CD14-positive monocyte (primary cell): ENCODE measurements around the gene GRID1. TPM values are rescaled to one million over a fixed set of nuclear protein-coding genes. Genes with fewer than 3 reads are reported as not detected.

Experiments
- DNase-seq, 3 donors: peaks; one replicate each; pipeline ENCODE4 v3.0.0-alpha.2; 2011 to 2022
- H2AFZ ChIP-seq: 2 replicates; pipeline ENCODE4 v1.6.0; 2012; ENCODE audit warnings: mild to moderate bottlenecking, low read depth, low read length, inconsistent platforms; ENCODE audit not compliant: insufficient read depth, poor library complexity, severe bottlenecking
- H3K27ac ChIP-seq, 2 donors: 1 replicate in 1 of 2; 2 replicates in 1 of 2; pipeline ENCODE4 v1.5.1; 2012 to 2013; ENCODE audit warnings: low read length in 2 of 2, control low read depth in 1 of 2, inconsistent platforms in 1 of 2, low read depth in 1 of 2, mild to moderate bottlenecking in 1 of 2
- H3K27me3 ChIP-seq, 2 donors: one replicate each; pipeline versions ENCODE4 v1.6.0 to v1.6.1; 2011 to 2013; ENCODE audit warnings: low read length in 2 of 2; ENCODE audit not compliant: control insufficient read depth in 2 of 2, insufficient read depth in 2 of 2
- H3K36me3 ChIP-seq, 2 donors: replicated peaks in 1 of 2; 1 replicate in 1 of 2; 2 replicates in 1 of 2; pipeline versions ENCODE4 v1.5.1 to v1.6.1; 2012 to 2013; ENCODE audit warnings: low read length in 2 of 2, control low read depth in 1 of 2, inconsistent platforms in 1 of 2, mild to moderate bottlenecking in 1 of 2; ENCODE audit not compliant: insufficient read depth in 2 of 2, control insufficient read depth in 1 of 2
- H3K4me1 ChIP-seq, 2 donors: 1 replicate in 1 of 2; 2 replicates in 1 of 2; pipeline versions ENCODE4 v1.5.1 to v1.6.1; 2012 to 2013; ENCODE audit warnings: low read length in 2 of 2, control low read depth in 1 of 2, inconsistent platforms in 1 of 2, mild to moderate bottlenecking in 1 of 2, moderate library complexity in 1 of 2; ENCODE audit not compliant: insufficient read depth in 2 of 2, control insufficient read depth in 1 of 2
- H3K4me2 ChIP-seq: replicated peaks from 2 replicates; pipeline ENCODE3; 2012; ENCODE audit warnings: low read length, moderate library complexity, mild to moderate bottlenecking; ENCODE audit not compliant: poor library complexity, severe bottlenecking; ENCODE audit errors: extremely low read depth
- H3K4me3 ChIP-seq, 3 experiments: fragments of 200-600 bp in 1 of 3; sonication (generic) in 1 of 3; replicated peaks in 1 of 3; 1 replicate in 2 of 3; 2 replicates in 1 of 3; pipeline ENCODE4 v1.5.1; 2011 to 2013; ENCODE audit warnings: low read length in 3 of 3, mild to moderate bottlenecking in 3 of 3, control low read depth in 2 of 3, low read depth in 2 of 3, inconsistent platforms in 1 of 3, moderate library complexity in 1 of 3
- H3K79me2 ChIP-seq: 2 replicates; pipeline ENCODE4 v1.6.0; 2012; ENCODE audit warnings: mild to moderate bottlenecking, control low read depth, inconsistent platforms, low read length, moderate library complexity; ENCODE audit not compliant: insufficient read depth
- H3K9ac ChIP-seq: 2 replicates; pipeline ENCODE4 v1.6.0; 2017; ENCODE audit warnings: low read length, mild to moderate bottlenecking; ENCODE audit not compliant: insufficient read depth, poor library complexity, severe bottlenecking
- H3K9me3 ChIP-seq, 2 donors: replicated peaks in 1 of 2; 1 replicate in 1 of 2; 2 replicates in 1 of 2; pipeline versions ENCODE4 v1.5.1 to v1.6.1; 2012 to 2013; ENCODE audit warnings: low read length in 2 of 2, control low read depth in 1 of 2; ENCODE audit not compliant: control insufficient read depth in 1 of 2, insufficient read depth in 1 of 2
- H4K20me1 ChIP-seq: 2 replicates; pipeline ENCODE4 v1.6.0; 2012; ENCODE audit warnings: mild to moderate bottlenecking, low read length, control low read depth, moderate library complexity; ENCODE audit not compliant: insufficient read depth
- H3K27ac Mint-ChIP-seq, 7 donors: one replicate each; pipeline ENCODE4 v1.8.0; 2020; ENCODE audit warnings: mild to moderate bottlenecking in 7 of 7, mixed read lengths in 7 of 7, moderate library complexity in 6 of 7, inconsistent platforms in 2 of 7
- H3K27me3 Mint-ChIP-seq, 3 donors: one replicate each; pipeline ENCODE4 v1.8.0; 2021 to 2022; ENCODE audit warnings: low read depth in 3 of 3, mild to moderate bottlenecking in 3 of 3, mixed read lengths in 3 of 3, moderate library complexity in 3 of 3, inconsistent platforms in 1 of 3
- H3K36me3 Mint-ChIP-seq, 2 donors: one replicate each; pipeline ENCODE4 v1.8.0; 2020; ENCODE audit warnings: mixed read lengths in 2 of 2, inconsistent platforms in 1 of 2, mild to moderate bottlenecking in 1 of 2
- H3K4me1 Mint-ChIP-seq: one replicate; pipeline ENCODE4 v1.8.0; 2020; ENCODE audit warnings: mild to moderate bottlenecking, mixed read lengths
- H3K4me3 Mint-ChIP-seq, 2 donors: one replicate each; pipeline ENCODE4 v1.8.0; 2020; ENCODE audit warnings: mild to moderate bottlenecking in 2 of 2, mixed read lengths in 2 of 2, moderate library complexity in 1 of 2
- H3K9me3 Mint-ChIP-seq, 7 donors: one replicate each; pipeline ENCODE4 v1.8.0; 2020 to 2022; ENCODE audit warnings: mixed read lengths in 7 of 7, mild to moderate bottlenecking in 6 of 7, moderate library complexity in 6 of 7, inconsistent platforms in 2 of 7
- WGBS: methylation state at CpG from one replicate; pipeline ENCODE4 v1.1.5; 2013; ENCODE audit warnings: missing lambda C conversion rate; ENCODE audit not compliant: insufficient coverage; 5-methylcytosine and 5-hydroxymethylcytosine counted together
- intact Hi-C, 2 donors: fragments of 100-400 bp; cut with micrococcal nuclease; formaldehyde crosslinking; loops; one replicate each; pipeline versions ENCODE4 v1.15.0 to v1.15.1; 2023
- polyA plus RNA-seq, 3 donors: library from polyadenylated mRNA; depleted of rRNA in 1 of 3; unstranded in 2 of 3; stranded (reverse) in 1 of 3; fragments of 300-500 nt in 2 of 3; fragments of >200 nt in 1 of 3; fragmentation: Illumina TruSeq in 2 of 3; gene quantifications; 1 replicate in 2 of 3; 2 replicates in 1 of 3; pipeline ENCODE4 v1.2.3, GENCODE V29; 2012 to 2021
- TF ChIP-seq, protein P1 (sequence below): fragments of 200-600 bp; IDR thresholded peaks from one replicate; pipeline ENCODE4 v1.8.0; 2022; ENCODE audit warnings: antibody characterized with exemption, mild to moderate bottlenecking

Gene GRID1
- polyA plus RNA-seq, 3 donors, result not detected

DNA sequence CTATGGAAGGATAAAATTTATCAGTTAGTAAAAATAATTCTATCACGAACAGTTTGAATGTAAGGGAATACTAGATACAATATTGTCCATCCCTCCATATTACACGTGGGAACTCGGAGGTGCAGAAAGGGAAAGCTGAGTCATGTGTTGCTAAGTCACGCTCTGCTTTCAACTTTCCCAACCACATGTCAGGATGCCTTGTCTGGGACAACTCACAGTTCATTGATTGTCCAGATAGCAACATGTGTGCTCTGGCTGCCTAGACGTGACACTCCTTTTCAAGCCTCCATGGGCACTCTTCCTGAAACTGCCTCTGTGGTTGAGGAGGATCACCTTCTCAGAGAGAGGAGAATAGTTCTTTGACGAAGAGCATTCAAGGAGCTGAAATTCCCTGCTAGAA lies 808.1 kb downstream of the GRID1 start:
- Histone ChIP-seq H2AFZ (no peak overlapping the region), H3K27me3 (no peaks in the 10 kb centered on the region), H3K4me3 (no peak overlapping the region), H3K9me3 (no peaks in the 10 kb centered on the region), H3K27ac (no peak overlapping the region), H3K79me2 (no peaks in the 10 kb centered on the region), H3K9ac (no peak overlapping the region), H3K36me3 (no peaks in the 10 kb centered on the region), H3K4me1 (no peaks in the 10 kb centered on the region), H4K20me1 (no peaks in the 10 kb centered on the region), H3K4me2 (no peak overlapping the region)
- no peak overlapping the region for H3K27ac Mint-ChIP-seq
- no peak overlapping the region for H3K4me3 Mint-ChIP-seq
- peaks cover 0 to 2% (median 1%) of the 10 kb centered on the region in 3 donors for H3K27me3 Mint-ChIP-seq
- H3K9me3 Mint-ChIP-seq, result no peaks in the 10 kb centered on the region
- DNase-seq, result no peak
- intact Hi-C loops, result no loop called here
- H3K36me3 Mint-ChIP-seq, result no peaks in the 10 kb centered on the region
- H3K4me1 Mint-ChIP-seq, result no peaks in the 10 kb centered on the region
- TF ChIP-seq, protein P1, sequence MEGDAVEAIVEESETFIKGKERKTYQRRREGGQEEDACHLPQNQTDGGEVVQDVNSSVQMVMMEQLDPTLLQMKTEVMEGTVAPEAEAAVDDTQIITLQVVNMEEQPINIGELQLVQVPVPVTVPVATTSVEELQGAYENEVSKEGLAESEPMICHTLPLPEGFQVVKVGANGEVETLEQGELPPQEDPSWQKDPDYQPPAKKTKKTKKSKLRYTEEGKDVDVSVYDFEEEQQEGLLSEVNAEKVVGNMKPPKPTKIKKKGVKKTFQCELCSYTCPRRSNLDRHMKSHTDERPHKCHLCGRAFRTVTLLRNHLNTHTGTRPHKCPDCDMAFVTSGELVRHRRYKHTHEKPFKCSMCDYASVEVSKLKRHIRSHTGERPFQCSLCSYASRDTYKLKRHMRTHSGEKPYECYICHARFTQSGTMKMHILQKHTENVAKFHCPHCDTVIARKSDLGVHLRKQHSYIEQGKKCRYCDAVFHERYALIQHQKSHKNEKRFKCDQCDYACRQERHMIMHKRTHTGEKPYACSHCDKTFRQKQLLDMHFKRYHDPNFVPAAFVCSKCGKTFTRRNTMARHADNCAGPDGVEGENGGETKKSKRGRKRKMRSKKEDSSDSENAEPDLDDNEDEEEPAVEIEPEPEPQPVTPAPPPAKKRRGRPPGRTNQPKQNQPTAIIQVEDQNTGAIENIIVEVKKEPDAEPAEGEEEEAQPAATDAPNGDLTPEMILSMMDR, result no peak
- 72% methylated on average over 2 of the region's 6 CpGs for WGBS

- Histone ChIP-seq H3K27me3 (no peaks in the 10 kb centered on the region), H2AFZ (no peak overlapping the region), H3K9ac (no peak overlapping the region), H3K4me3 (no peak overlapping the region), H3K27ac (no peak overlapping the region), H3K4me2 (no peak overlapping the region), H3K9me3 (no peaks in the 10 kb centered on the region), H3K36me3 (no peaks in the 10 kb centered on the region), H3K4me1 (no peaks in the 10 kb centered on the region), H4K20me1 (no peaks in the 10 kb centered on the region), H3K79me2 (no peaks in the 10 kb centered on the region)
- H3K27me3 Mint-ChIP-seq, result peaks cover 0 to 2% (median 1%) of the 10 kb centered on the region in 3 donors
- H3K4me1 Mint-ChIP-seq, result no peaks in the 10 kb centered on the region
- H3K27ac Mint-ChIP-seq, result no peak overlapping the region
- H3K9me3 Mint-ChIP-seq, result no peaks in the 10 kb centered on the region
- intact Hi-C loops, result no loop called here
- WGBS, result no CpG with 5 or more reads among the region's 2 CpGs
- TF ChIP-seq, protein P1, result no peak
- DNase-seq, result no peak
- H3K36me3 Mint-ChIP-seq, result no peaks in the 10 kb centered on the region
- no peak overlapping the region for H3K4me3 Mint-ChIP-seq
Measured at GRCh38 chr10:85557706-85558105, 808.9 kb downstream of the GRID1 start.
